NCI-H2227 treated with DMSO at 0.1 percent for 48 hours (cell line): ENCODE data around the gene PPP1R9B.

Experiments
- DNase-seq: peaks from one replicate; lab custom pipeline; 2025; lab: John Stamatoyannopoulos, UW

Gene PPP1R9B

DNA sequence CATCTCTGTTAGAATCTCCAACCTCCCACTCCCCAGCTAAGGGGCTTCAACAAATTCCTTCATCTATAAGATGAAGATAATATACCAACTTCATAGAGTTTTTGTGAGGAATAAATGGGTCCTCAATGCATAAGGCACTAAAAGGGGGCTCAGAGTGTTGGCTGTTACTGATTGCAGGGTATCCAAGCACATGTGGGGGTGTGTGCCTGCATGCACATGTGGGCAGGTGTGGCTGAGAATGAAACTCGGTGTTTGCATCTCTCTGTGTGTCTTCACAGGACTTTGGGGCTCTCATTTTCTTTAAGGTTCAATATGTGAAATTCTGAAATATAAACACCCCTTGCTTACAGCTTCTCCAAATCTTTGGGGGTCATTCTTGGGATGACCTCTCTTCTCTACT, 4.1 kb upstream of the PPP1R9B start:
- no peak for DNase-seq

- no peak for DNase-seq
Measured at GRCh38 chr17:50153650-50154575, 3.4 kb upstream of the PPP1R9B start.

- DNase-seq = no peak
Measured at GRCh38 chr17:50152736-50153135, 2.3 kb upstream of the PPP1R9B start.

- DNase-seq = peak; percentile 80
Measured at GRCh38 chr17:50151937-50152547, 1.6 kb upstream of the PPP1R9B start.

GRCh38 chr17:50151041-50151936, 812 bp upstream of the PPP1R9B start:
- peak; percentile 60 for DNase-seq

DNA sequence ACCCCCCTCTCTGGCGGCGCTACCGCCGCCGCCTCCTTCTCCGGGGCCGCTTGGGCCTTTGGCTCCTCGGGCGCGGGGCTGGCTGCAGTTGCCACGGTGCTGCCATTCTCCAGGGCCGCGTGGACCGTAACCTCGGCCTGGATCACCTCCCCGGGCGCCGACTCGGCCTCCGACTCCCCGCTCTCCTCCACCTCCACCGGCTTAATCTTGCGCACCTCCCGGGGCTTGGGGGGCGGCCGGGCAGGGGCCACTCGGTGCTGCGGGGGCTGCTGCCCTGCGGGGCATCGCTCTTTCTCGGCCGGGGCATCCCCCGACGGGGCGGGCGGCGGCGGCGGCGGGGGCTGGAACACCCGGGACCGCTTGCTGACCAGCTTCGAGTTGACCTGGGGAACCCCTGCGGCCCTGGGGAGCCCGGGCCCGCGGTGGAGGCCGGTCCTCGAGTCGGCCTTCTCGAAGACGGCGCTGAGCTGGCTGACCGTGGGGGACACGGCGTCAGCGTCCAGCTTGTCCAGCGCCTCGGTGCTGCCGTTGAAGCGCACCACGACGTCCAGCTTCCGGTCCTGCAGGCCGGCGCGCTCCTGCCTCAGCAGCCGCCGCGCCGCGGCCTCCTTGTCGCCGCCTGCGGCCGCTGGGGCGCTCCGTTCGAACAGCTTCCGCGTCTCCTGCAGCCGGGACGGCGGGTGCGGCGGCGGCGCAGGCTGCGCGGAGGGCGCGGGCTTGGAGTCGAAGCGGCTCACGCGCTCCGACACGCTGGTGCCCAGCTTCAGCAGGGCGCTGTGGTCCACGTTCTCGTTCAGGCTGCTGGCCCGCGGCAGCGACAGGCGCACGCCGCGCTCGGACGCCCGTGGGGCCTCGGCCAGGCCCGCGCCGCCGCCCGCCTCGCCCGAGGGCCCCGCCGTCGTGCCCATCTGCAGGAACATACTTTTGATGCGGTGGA, 792 bp downstream of the PPP1R9B start:
- DNase-seq = peak; percentile 16

DNA sequence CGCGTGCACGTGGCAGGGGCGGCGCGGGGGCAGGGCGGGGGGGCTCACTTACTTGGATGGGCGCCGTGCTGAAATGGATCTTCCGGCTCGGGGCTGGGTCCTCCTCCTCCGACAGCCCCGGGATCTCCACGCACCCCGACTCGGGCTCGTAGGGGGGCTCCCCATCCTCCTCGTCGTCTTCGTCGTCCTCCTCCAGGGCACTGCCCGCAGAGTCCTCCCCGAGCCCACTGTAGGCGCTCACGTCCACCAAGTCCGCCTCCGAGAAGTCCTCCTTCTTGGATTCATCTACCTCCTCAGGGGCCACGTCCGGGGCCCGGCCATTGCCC, 1.4 kb downstream of the PPP1R9B start:
- DNase-seq = no peak

DNA sequence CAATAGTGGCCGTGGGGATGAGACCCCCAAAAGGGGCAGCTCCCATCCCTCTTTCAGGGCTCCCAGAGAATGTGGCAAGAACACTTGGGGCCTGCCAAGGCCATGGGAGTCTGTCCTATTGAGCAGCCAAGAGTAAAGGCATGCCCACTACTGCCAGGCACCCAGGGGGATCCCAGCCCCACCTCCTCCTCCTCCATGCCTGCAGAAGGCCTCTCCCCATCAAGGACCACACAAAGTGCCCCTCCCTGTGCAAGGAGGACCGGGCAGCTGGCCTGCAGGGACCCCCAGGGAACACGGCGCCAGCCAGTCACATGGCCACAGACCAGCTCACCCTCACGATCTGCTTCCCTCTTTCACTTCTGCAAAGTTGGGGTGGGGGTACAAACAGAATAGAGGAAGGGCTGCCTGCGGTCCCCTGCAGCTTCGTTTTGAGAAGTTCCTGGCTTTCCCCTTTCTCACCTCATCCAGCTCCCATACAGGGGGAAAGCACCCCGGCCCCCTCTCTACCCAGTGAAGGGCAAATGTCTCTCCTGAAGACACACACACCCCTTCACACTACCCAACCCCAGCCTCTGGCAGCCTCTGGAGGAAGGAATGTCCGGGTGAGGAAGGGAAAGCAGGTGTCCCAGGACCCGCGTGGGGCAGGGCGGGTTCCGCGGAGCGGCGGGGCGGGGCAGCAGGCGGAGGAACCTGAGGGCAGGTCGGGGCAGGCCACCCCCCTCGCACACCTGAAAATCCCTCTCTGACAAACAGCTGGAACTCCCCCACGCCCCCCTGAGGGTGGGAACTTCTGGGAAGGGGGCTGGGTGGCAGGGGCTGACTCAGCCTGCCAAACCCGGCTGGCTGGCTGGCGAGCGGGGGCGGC, 2.0 kb downstream of the PPP1R9B start:
- no peak for DNase-seq

GRCh38 chr17:50147841-50148225, 2.6 kb downstream of the PPP1R9B start:
- DNase-seq = no peak

- DNase-seq = no peak
Measured at GRCh38 chr17:50146927-50147665, 3.4 kb downstream of the PPP1R9B start.

DNA sequence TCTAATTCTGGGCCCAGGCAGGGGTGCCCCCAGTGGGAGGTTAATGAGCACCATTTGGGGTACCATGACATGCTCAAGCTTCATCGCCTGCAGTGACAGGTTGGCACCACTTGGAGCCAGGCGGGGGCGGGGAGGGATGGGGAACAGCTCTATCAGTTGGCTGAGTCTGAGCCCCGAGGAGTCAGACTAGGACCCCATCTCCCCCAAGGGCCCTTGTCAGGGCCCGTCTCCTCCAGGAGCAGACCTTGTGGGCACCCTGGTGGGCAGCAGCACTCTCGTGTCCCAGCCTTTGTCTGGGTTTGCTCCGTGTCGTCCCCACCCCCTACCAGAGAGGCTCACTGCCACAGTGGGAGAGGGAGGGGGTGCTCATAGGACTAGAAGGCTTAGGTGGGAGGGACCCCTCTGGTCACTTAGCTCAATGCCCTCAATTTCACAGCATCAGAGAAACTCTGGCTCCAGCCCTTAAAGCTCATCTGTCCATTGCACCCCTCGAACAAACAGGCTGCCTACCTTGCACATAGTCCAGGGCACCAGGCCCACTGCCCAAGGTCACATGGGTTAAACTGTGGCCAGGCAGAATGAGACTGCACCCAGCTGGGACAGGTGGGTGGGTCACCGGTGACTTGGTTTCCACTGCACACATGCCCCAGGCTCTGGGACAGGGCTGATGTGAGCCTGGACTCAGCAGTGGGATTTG, 4.1 kb downstream of the PPP1R9B start:
- no peak for DNase-seq

DNA sequence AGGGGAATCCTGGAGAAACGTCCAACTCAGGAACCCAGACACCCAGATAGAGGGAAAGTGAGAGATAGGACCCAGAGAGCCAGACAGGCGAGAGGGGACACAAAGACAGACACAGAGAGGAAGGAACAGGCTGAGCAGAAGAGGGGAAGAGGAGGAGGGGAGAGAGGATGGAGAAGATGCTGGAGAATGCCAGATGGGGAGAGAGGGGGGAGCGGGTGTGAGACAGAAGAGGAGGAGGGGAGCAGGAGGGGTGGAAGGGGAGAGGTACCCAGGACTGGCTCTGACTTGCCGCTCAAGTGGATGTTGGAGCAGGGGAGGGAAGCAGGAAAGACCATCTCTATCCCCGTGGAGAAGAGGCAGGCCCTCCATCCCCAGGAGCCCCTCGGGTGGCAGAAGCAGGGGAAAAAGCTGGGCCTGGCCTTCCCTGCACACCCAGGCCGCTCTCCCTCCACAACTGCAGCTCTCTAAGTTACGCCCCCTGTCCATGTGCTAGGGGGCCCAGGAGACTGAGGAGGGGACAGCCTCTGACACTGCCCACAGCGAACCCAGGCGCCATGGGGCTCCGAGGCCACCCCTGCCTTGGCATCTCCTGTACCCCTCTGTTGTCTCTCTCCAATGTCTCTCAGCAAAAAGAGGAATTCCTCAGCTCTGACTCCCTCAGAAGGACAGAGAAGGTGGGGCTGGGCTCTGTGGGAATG, 4.8 kb downstream of the PPP1R9B start:
- no peak for DNase-seq

DNA sequence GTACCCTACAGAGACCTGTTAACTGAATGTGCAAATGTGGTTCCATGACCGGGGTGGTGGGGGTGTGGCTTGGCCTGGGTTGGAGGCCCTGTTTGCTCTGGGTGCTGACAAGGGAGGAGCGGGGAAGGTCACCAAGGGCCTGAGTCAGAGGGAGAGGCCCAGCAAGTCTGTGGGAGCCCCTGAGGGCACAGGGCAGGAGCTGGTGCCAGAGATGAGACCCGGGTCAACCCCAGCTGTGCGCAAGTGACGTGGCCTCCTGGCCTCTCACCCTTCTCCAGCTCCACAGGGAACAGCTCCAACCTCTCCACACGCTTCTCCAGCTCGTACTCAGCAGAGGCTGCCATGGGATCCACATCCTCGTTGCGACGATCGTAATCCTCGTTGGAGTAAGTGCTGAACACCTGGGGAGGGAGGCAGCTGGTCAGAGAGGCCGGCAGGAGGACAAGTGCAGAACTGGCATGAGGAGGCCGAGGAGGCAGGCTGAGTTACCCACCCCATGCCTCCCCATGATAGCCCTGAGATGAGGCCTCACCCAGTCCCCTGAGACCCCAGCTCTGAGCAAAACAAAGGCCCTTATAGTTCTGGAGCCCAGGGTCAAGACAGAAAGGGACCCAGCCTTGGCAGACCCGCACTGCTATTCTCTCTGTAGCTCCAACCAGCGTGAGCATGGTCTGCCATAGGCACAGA, 5.5 kb downstream of the PPP1R9B start:
- no peak for DNase-seq

DNA sequence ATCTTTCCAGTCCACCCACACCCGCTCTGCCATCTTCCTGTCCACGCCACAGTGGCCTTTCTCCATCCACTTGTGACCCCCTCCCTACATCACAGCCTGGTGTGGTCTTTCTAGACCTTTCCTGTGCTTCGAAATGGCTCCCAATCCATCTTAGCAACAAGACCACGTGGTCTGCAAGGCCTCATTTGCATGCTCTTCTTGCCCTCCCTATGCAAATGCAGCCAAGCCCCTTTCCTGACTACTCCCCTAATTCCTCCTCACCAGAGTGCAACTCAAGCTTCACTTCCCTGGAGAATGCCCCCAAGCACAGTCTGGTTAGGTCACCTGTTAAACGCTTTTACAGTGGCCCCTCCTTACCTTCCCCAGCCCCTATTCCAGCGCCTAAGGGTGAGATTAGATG, 6.1 kb downstream of the PPP1R9B start:
- no peak for DNase-seq

GRCh38 chr17:50143461-50144176, 6.9 kb downstream of the PPP1R9B start:
- DNase-seq = no peak

- DNase-seq = no peak
Measured at GRCh38 chr17:50141745-50142110, 8.7 kb downstream of the PPP1R9B start.

DNA sequence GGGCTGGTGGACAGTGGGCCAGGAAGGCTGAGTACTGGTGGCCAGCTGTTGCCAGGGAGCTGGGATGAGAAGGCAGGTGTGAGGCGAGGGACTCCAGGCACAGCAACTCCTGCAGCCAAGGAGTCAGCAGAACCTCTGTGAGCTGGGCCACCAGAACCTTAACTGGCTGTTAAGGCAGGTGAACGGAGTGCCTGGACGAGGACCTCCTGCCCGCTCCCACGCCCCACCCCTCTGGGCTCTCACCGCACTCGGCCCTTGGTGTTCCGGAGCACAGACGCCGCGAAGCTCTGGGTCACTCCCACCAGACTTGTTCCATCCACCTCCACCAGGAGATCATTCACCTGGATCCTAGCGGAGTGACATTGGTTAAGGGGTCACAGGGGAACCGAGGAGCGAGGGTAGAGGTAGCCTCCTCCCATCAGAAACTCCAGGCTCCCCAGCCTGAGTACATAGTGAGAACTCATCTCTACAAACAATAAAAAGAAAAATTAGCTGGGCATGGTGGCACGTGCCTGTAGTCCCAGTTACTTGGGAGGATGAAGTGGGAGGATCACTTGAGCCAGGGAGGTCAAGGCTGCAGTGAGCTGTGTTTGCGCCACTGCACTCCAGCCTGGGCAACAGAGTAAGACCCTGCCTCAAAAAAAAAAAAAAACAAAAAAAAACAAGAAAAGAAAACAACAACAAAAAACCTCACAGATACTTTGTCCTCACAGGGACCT, 9.3 kb downstream of the PPP1R9B start:
- DNase-seq = no peak
